NT2/D1 (cell line): ENCODE results near the gene CPXM2.

Experiments
- DNase-seq: peaks from one replicate; pipeline ENCODE4 v3.0.0-alpha.2; 2011; ENCODE audit warnings: low read depth, low spot score
- H3K27me3 ChIP-seq: 2 replicates; pipeline ENCODE4 v1.6.0; 2011; ENCODE audit warnings: mild to moderate bottlenecking; ENCODE audit not compliant: insufficient read length, insufficient read depth
- H3K36me3 ChIP-seq: 2 replicates; pipeline ENCODE4 v1.6.1; 2011; ENCODE audit warnings: mild to moderate bottlenecking, low read length, mixed read lengths; ENCODE audit not compliant: insufficient read depth, insufficient read length
- H3K4me1 ChIP-seq: 2 replicates; pipeline ENCODE4 v1.5.1; 2011; ENCODE audit not compliant: insufficient read depth, insufficient read length
- H3K4me3 ChIP-seq: 2 replicates; pipeline ENCODE4 v1.5.1; 2011; ENCODE audit warnings: low read depth; ENCODE audit not compliant: insufficient read length
- H3K9ac ChIP-seq: 2 replicates; pipeline ENCODE4 v1.6.0; 2011; ENCODE audit warnings: low read depth; ENCODE audit not compliant: insufficient read length
- H3K9me3 ChIP-seq: 2 replicates; pipeline ENCODE4 v1.5.1; 2011; ENCODE audit warnings: mild to moderate bottlenecking, low read length; ENCODE audit not compliant: insufficient read depth
- SUZ12 ChIP-seq: IDR thresholded peaks from 2 replicates; pipeline ENCODE4 v1.6.1; 2011; ENCODE audit not compliant: insufficient read length, insufficient read depth; ENCODE audit errors: extremely low read depth
- YY1 ChIP-seq: IDR thresholded peaks from 2 replicates; pipeline ENCODE4 v1.6.1; 2011; ENCODE audit not compliant: insufficient read length, insufficient read depth
- ZNF274 ChIP-seq: IDR thresholded peaks from 2 replicates; pipeline ENCODE4 v1.6.1; 2011; ENCODE audit warnings: mild to moderate bottlenecking, low read depth, low read length

Gene CPXM2

DNA sequence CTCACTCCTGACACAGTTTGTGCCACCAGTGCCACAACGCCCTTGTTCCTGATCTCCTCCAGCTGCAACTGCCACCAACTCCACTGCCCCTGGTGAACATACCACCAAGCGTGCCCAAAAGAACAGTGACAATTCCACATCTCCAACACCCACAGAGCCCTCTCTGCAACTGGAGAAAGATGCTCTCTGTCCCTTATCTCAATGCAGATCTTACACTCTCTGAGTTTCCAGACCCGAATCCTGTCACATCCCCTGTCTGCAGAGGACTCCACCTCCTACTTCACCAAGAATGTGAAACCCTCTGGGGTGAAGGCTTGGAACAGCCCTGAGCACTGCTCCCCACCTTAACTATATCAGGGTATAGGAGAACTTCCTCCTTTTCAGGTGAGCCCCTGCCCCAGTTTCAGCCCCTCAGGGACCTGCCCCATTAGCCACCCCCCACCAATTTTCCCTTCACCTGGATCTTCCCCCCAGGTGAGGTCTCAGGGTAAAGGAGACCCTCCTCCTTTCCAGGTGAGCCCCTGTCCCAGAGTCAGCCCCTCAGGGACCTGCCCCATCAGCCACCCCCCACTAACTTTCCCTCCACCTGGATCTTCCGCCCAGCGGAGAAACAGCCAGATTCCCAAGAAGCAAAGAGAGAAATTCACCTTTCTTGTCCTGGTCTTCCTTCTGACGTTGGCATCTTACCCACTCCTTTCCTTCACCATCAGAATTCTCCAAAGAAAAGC, 55.0 kb downstream of the CPXM2 start:
- Histone ChIP-seq H3K27me3 (no peaks in the 10 kb centered on the region), H3K4me1 (peaks cover 2% of the 10 kb centered on the region), H3K4me3 (no peak overlapping the region), H3K9ac (no peak overlapping the region), H3K9me3 (no peaks in the 10 kb centered on the region), H3K36me3 (peaks cover 2% of the 10 kb centered on the region)
- TF ChIP-seq SUZ12: no peak
- DNase-seq: no peak

DNA sequence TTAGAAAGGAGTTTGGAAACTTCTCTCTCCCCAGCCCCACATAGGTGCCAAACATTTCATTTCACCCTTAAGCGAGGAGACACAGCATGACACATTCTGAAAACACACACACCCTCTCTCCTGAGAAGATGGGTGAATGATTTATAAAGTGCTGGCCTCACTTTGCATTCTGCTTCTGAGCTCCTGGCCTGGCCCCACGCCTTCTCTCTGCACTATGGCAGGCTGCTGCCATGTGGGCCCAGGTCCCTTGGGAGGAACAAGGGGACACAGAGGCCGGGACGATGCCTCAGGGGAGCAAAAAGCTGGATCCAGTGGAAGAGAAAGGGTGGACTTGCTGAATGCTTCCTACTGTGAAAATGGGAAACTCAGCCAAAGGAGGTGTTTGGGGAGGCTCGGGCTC, 56.0 kb downstream of the CPXM2 start:
- peaks cover 2% of the 10 kb centered on the region for H3K36me3 ChIP-seq
- no peak overlapping the region for H3K4me3 ChIP-seq
- H3K9me3 ChIP-seq: no peaks in the 10 kb centered on the region
- H3K9ac ChIP-seq: no peak overlapping the region
- DNase-seq: no peak
- peaks cover 2% of the 10 kb centered on the region for H3K4me1 ChIP-seq
- no peaks in the 10 kb centered on the region for H3K27me3 ChIP-seq
- TF ChIP-seq ZNF274: no peak

- H3K9ac ChIP-seq: no peak overlapping the region
- no peaks in the 10 kb centered on the region for H3K9me3 ChIP-seq
- peaks cover 2% of the 10 kb centered on the region for H3K36me3 ChIP-seq
- H3K4me1 ChIP-seq: no peaks in the 10 kb centered on the region
- DNase-seq: no peak
- TF ChIP-seq YY1: no peak
- TF ChIP-seq SUZ12: no peak
- no peak for TF ChIP-seq ZNF274
- no peaks in the 10 kb centered on the region for H3K27me3 ChIP-seq
- H3K4me3 ChIP-seq: no peak overlapping the region
Measured at GRCh38 chr10:123833170-123833850, 58.3 kb downstream of the CPXM2 start.

DNA sequence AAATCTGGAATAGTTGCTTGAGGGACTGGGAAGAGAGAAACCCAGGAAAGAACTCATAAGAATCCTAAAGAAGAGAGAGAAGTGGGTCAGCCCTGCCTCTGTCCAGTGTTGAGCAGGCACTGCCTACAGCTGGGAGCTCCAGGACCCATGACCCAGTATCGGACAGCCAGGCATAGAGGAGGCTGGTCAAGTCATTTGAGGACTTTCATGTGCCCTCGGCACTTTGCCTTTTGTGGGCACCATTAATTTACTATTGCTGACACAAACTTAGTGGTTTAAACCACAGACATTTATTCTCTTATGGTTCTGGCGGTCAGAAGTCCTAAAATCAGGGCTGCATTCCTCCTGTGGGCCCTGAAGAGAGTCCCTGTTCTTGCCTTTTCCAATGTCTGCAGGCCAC, 60.3 kb downstream of the CPXM2 start:
- H3K9ac ChIP-seq: no peak overlapping the region
- no peaks in the 10 kb centered on the region; the same call in 1 of the 2 replicates for H3K9me3 ChIP-seq
- peaks cover 2% of the 10 kb centered on the region for H3K36me3 ChIP-seq
- H3K4me1 ChIP-seq: no peaks in the 10 kb centered on the region
- no peaks in the 10 kb centered on the region for H3K27me3 ChIP-seq
- no peak overlapping the region for H3K4me3 ChIP-seq
- DNase-seq: no peak
- TF ChIP-seq ZNF274 (no peak), SUZ12 (no peak), YY1 (no peak)

GRCh38 chr10:123821136-123821535, 70.5 kb downstream of the CPXM2 start:
- H3K27me3 ChIP-seq: no peaks in the 10 kb centered on the region
- no peak for DNase-seq
- H3K36me3 ChIP-seq: no peaks in the 10 kb centered on the region
- no peaks in the 10 kb centered on the region for H3K4me1 ChIP-seq
- H3K9me3 ChIP-seq: peaks cover 4% of the 10 kb centered on the region; the same call in 1 of the 2 replicates
- no peak overlapping the region for H3K9ac ChIP-seq
- H3K4me3 ChIP-seq: no peak overlapping the region
- TF ChIP-seq SUZ12: no peak
- TF ChIP-seq ZNF274: no peak
- TF ChIP-seq YY1: no peak

- H3K9ac ChIP-seq: no peak overlapping the region
- H3K9me3 ChIP-seq: peaks cover 7% of the 10 kb centered on the region
- no peaks in the 10 kb centered on the region for H3K4me1 ChIP-seq
- DNase-seq: no peak
- H3K36me3 ChIP-seq: no peaks in the 10 kb centered on the region
- TF ChIP-seq ZNF274 (no peak), YY1 (no peak), SUZ12 (no peak)
- H3K27me3 ChIP-seq: no peaks in the 10 kb centered on the region
- H3K4me3 ChIP-seq: no peak overlapping the region
Measured at GRCh38 chr10:123809632-123810031, 82.0 kb downstream of the CPXM2 start.

GRCh38 chr10:123808906-123809305, 82.7 kb downstream of the CPXM2 start:
- Histone ChIP-seq H3K4me3 (no peak overlapping the region), H3K27me3 (no peaks in the 10 kb centered on the region), H3K9me3 (peaks cover 7% of the 10 kb centered on the region), H3K4me1 (no peaks in the 10 kb centered on the region), H3K9ac (no peak overlapping the region), H3K36me3 (no peaks in the 10 kb centered on the region)
- DNase-seq: no peak
- TF ChIP-seq SUZ12 (no peak), YY1 (no peak), ZNF274 (no peak)
